ENCODE measurements around the gene CMTM5. TPM values are rescaled to one million over a fixed set of nuclear protein-coding genes. Genes with fewer than 3 reads are reported as not detected.

CMTM5 gene
- total and polyA plus RNA-seq, 2 donors (not counting 3 experiments of a cell fraction or from before 2014, with no cell fraction given) = not detected

DNA sequence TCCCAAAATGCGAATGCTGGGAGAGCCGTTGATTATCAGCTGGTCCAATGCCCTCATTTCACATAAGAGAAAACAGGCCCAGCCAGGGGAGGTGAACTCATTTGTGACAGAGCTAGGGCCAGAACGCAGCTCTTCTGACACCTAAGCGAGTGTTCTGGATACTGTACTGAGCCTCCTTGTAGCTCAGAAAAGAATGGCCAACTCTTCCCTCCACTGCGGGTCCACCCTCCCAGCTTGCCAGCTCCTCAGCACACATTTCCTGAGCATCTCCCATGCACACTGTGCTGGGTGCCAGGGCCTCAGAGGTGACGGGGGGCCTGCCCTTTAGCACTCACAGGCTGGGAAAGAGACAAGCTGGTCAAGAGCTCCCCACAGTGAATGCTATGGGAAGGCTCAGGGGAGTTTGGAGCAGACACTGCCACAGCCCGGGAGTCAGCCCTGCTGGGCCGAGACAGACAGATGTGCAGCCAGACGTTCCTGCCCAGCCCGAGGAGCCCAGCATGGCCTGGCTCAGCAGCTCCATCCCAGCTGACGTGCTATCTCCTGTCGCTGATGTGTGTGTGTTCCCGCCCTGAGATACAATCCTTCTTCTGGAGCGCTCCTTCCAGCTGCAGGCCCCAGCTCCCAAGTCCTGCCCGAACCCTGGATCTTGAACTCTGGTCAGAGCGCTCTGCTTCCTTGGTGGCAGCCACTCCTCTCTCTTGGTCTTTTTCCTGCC is 3.5 kb downstream of the CMTM5 start:
- DNase-seq (ENCODE audit: low read depth, low spot score) (no peak), FAIRE-seq (no peak)
- intact Hi-C loops (cut with micrococcal nuclease) = loop anchor here (1.0 kb wide), 3 partner anchors 52 to 260 kb away; no protein-coding TSS in a partner anchor
- Histone ChIP-seq H3K9me3 (replicated peaks; ENCODE audit: control insufficient read depth, insufficient read depth, low read length) (no peaks in the 10 kb centered on the region), H3K4me2 (ENCODE audit: insufficient read depth, low read length) (no peak overlapping the region), H3K9ac (replicated peaks; ENCODE audit: extremely low read depth, insufficient read depth, low read length) (no peak overlapping the region), H3K36me3 (ENCODE audit: control insufficient read depth in 2 of 2, extremely low read depth in 1 of 2, insufficient read depth in 2 of 2, low read length in 2 of 2) (no peaks in the 10 kb centered on the region), H3K27me3 (ENCODE audit: control insufficient read depth in 2 of 2, insufficient read depth in 2 of 2, low read length in 2 of 2) (no peaks in the 10 kb centered on the region), H2AFZ (ENCODE audit: low read depth, low read length) (no peak overlapping the region), H4K20me1 (replicated peaks; ENCODE audit: control insufficient read depth, extremely low read depth, insufficient read depth, low read length) (no peaks in the 10 kb centered on the region), H3K79me2 (ENCODE audit: control insufficient read depth, insufficient read depth, low read length) (no peaks in the 10 kb centered on the region), H3K4me1 (ENCODE audit: control insufficient read depth, extremely low read depth, insufficient read depth, low read length) (no peaks in the 10 kb centered on the region), H3K4me3 (replicated peaks in 1 of 3; ENCODE audit: insufficient read depth in 1 of 3, low read depth in 1 of 3, low read length in 3 of 3) (no peak overlapping the region), H3K27ac (ENCODE audit: insufficient read depth, low read depth, low read length) (no peak overlapping the region), H3K9me1 (replicated peaks; ENCODE audit: control insufficient read depth, extremely low read depth, insufficient read depth, low read length) (no peaks in the 10 kb centered on the region)
- dilution Hi-C loops (cut with MboI; ENCODE audit: extremely low pct_ligation_motif_present, low sequenced_read_pairs) = no loop called here
- TF ChIP-seq GATA2 (IDR thresholded peaks at IDR 0.05; ENCODE audit: insufficient read depth, insufficient read length, low read depth, low read length) (no peak), MYC (IDR thresholded peaks at IDR 0.05; ENCODE audit: low read depth, low read length) (no peak), EZH2 (IDR thresholded peaks at IDR 0.05; ENCODE audit: borderline replicate concordance, low read depth, low read length, severe bottlenecking) (no peak), JUN (IDR thresholded peaks at IDR 0.05; ENCODE audit: borderline replicate concordance, insufficient read depth, insufficient read length, low read depth) (no peak), FOS (IDR thresholded peaks at IDR 0.05; ENCODE audit: borderline replicate concordance, insufficient read depth, low read length) (no peak), POLR2A (IDR thresholded peaks at IDR 0.05; ENCODE audit: low read depth, low read length) (no peak)
- TF ChIP-seq, protein P1, sequence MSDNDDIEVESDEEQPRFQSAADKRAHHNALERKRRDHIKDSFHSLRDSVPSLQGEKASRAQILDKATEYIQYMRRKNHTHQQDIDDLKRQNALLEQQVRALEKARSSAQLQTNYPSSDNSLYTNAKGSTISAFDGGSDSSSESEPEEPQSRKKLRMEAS (IDR thresholded peaks at IDR 0.05; ENCODE audit: insufficient read depth, insufficient read length) = no peak
- TF ChIP-seq, protein P2, sequence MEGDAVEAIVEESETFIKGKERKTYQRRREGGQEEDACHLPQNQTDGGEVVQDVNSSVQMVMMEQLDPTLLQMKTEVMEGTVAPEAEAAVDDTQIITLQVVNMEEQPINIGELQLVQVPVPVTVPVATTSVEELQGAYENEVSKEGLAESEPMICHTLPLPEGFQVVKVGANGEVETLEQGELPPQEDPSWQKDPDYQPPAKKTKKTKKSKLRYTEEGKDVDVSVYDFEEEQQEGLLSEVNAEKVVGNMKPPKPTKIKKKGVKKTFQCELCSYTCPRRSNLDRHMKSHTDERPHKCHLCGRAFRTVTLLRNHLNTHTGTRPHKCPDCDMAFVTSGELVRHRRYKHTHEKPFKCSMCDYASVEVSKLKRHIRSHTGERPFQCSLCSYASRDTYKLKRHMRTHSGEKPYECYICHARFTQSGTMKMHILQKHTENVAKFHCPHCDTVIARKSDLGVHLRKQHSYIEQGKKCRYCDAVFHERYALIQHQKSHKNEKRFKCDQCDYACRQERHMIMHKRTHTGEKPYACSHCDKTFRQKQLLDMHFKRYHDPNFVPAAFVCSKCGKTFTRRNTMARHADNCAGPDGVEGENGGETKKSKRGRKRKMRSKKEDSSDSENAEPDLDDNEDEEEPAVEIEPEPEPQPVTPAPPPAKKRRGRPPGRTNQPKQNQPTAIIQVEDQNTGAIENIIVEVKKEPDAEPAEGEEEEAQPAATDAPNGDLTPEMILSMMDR (IDR thresholded peaks at IDR 0.05; ENCODE audit: extremely low read depth in 1 of 2, insufficient read depth in 1 of 2, low read depth in 1 of 2, low read length in 2 of 2) = no peak
- POLR2A ChIA-PET = no interaction called here
- no TSS peak for BruUV-seq (replicated peaks)
- CTCF ChIA-PET = interaction anchor here (0.7 to 4.7 kb wide), 33 partner anchors 9 to 311 kb away, joined by 3 to 55 read pairs (median 4); partner anchors contain the start of genes PABPN1 and SLC22A17
